Lower leg skin (tissue), 4 donors: Measurements from ENCODE around the gene IFT122. TPM values are rescaled to one million over a fixed set of nuclear protein-coding genes. Genes with fewer than 3 reads are reported as not detected.
"Not testable (repeated sequence)": the region's sequence is repeated elsewhere in the genome, so short reads cannot be mapped to it uniquely, and the experiment has no call there.

Source experiments
- DNase-seq, 2 donors: peaks; one replicate each; pipeline ENCODE4 v3.0.0-alpha.2; 2019; ENCODE audit warnings: low spot score in 2 of 2
- H3K4me3 ChIP-seq: fragments of 200-600 bp; sonication (generic); 2 replicates; pipeline ENCODE4 v1.5.1; 2017; ENCODE audit warnings: mild to moderate bottlenecking, low read depth; ENCODE audit not compliant: poor library complexity, severe bottlenecking
- CTCF ChIP-seq, 3 donors: fragments of 450-650 bp; IDR thresholded peaks; one replicate each; pipeline ENCODE4 v1.5.1; 2016; ENCODE audit warnings: antibody characterized with exemption in 3 of 3, mild to moderate bottlenecking in 3 of 3, moderate library complexity in 2 of 3
- POLR2A ChIP-seq, 2 donors: fragments of 450-650 bp; IDR thresholded peaks; one replicate each; pipeline ENCODE4 v1.6.1; 2016 to 2017; ENCODE audit warnings: antibody characterized with exemption in 2 of 2, mild to moderate bottlenecking in 1 of 2, moderate library complexity in 1 of 2
- WGBS, 2 donors: methylation state at CpG; one replicate each; pipeline ENCODE4 v1.1.5; 2018; 5-methylcytosine and 5-hydroxymethylcytosine counted together
- intact Hi-C: fragments of 100-400 bp; cut with DNase I; formaldehyde crosslinking; loops from one replicate; pipeline ENCODE4 v1.15.0; 2023; ENCODE audit warnings: low total_unique reads
- total RNA-seq, 4 donors: library from RNA; depleted of rRNA; stranded (reverse); fragments of >200 nt; gene quantifications; one replicate each; pipeline ENCODE4 v1.1.0, GENCODE V29; 2016

Gene IFT122
- total RNA-seq, 4 donors from 2014 or later = 10.1 to 31.1 (median 22.5) TPM

- WGBS, 2 donors = 82 to 85% methylated on average over 10 of the region's 10 CpGs
- H3K4me3 ChIP-seq = no peak overlapping the region
- intact Hi-C loops = no loop called here
- TF ChIP-seq POLR2A (IDR thresholded peaks at IDR 0.05) (no peak), CTCF (IDR thresholded peaks at IDR 0.05) (no peak)
- no peak for DNase-seq
Observed at GRCh38 chr3:129474984-129475804, 35.2 kb downstream of the IFT122 start.

GRCh38 chr3:129475863-129476262 lies 35.8 kb downstream of the IFT122 start:
- intact Hi-C loops = no loop called here
- WGBS, 2 donors = 93 to 98% methylated on average over 3 of the region's 3 CpGs
- no peak for DNase-seq
- TF ChIP-seq CTCF (IDR thresholded peaks at IDR 0.05) (no peak), POLR2A (IDR thresholded peaks at IDR 0.05) (no peak)
- H3K4me3 ChIP-seq = no peak overlapping the region

- intact Hi-C loops = no loop called here
- 90 to 91% methylated on average over 6 of the region's 6 CpGs for WGBS, 2 donors
- no peak for DNase-seq
- TF ChIP-seq CTCF (IDR thresholded peaks at IDR 0.05) (no peak), POLR2A (IDR thresholded peaks at IDR 0.05) (no peak)
- no peak overlapping the region for H3K4me3 ChIP-seq
Observed at GRCh38 chr3:129476586-129476985, 36.6 kb downstream of the IFT122 start.

- intact Hi-C loops = loop anchor here (10.0 kb wide), 1 partner anchor 344 kb away; no protein-coding TSS in a partner anchor
- H3K4me3 ChIP-seq, DNase-seq: not testable (repeated sequence)
- WGBS, 2 donors = 33 to 48% methylated on average over 7 to 8 of the region's 11 CpGs
Observed at GRCh38 chr3:129481225-129481765, 41.3 kb downstream of the IFT122 start.

DNA sequence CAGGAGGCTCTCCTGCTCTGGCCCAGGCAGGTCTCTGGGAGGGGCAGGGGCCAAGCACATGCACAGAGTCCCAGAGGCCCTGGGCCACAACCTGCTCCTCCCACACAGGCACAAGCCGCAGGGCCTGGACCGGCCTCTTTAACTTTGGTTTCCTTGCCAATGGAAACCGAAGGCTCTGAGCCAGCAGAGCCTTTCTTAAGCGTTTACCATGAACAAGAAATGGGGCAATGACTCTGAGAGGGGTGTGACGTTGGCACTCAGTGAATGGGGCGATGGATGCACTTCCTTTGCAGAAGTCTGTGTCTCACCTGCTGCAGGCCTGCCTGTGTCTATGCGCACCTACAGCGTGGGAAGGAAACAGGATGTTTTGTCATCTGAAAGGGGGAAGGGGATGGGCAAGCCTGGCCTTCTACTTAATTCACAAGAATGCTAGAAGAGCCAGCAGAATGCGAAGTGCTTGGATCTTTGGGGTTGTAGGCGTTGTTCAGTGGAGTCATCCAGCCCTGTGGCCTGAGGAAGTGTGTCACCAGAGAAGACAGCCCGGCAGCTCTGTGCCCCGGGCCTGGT lies 41.8 kb downstream of the IFT122 start:
- 14 to 40% methylated on average over 12 of the region's 12 CpGs for WGBS, 2 donors
- no peak overlapping the region for H3K4me3 ChIP-seq
- intact Hi-C loops = loop anchor here (10.0 kb wide), 1 partner anchor 343 kb away; no protein-coding TSS in a partner anchor
- TF ChIP-seq POLR2A (IDR thresholded peaks at IDR 0.05) (no peak), CTCF (IDR thresholded peaks at IDR 0.05) (no peak)
- DNase-seq = peak; percentile 80 to 95

DNA sequence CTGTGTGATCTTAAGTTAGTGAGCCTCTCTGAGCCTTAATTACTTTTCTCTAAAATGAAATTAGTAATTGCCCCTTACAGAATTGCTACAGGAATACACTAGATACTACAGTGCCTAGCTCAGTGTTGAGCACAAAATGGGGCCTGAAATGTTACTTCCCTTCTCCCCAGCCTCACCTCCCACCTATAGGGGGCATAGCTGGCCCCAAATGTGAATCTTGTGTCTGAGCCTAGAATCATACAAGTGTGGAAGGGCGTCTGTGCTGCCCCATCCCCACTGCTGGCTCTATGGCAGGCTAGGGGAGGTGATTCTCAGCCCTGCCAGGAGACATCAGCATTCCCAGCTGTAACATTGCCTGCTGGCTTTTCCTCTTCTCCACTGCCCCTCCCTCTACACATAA lies 42.7 kb downstream of the IFT122 start:
- H3K4me3 ChIP-seq = no peak overlapping the region
- no peak for DNase-seq
- WGBS, 2 donors = 63 to 77% methylated on average over 1 of the region's 1 CpG
- TF ChIP-seq CTCF (IDR thresholded peaks at IDR 0.05) (no peak), POLR2A (IDR thresholded peaks at IDR 0.05) (no peak)
- intact Hi-C loops = loop anchor here (10.0 kb wide), 1 partner anchor 342 kb away; no protein-coding TSS in a partner anchor
